HL-60 (cell line): ENCODE results near the gene MID1.

Source experiments
- CTCF ChIP-seq: IDR thresholded peaks from one replicate; pipeline ENCODE4 v1.5.1; 2011; ENCODE audit warnings: low read length, control low read depth, inconsistent platforms; ENCODE audit not compliant: insufficient read depth
- REST ChIP-seq: IDR thresholded peaks from 2 replicates; pipeline ENCODE4 v1.6.1; 2012; ENCODE audit warnings: low read depth; ENCODE audit not compliant: insufficient replicate concordance

GRCh38 chrX:10513974-10514373 lies 106.4 kb downstream of the MID1 start:
- TF ChIP-seq CTCF (no peak), REST (no peak)
